HG03175 (cell line): ENCODE data around the gene ANP32A.
A peak's percentile ranks its signal among the peaks of the same experiment; 100 is the strongest.

Experiments used
- ATAC-seq: cut with Tn5 transposase; IDR thresholded peaks from one replicate; pipeline ENCODE4 v1.9.1; 2021; ENCODE audit warnings: mild to moderate bottlenecking, moderate library complexity; ENCODE audit not compliant: unreplicated experiment

ANP32A gene

GRCh38 chr15:68821190-68821840 lies 620 bp upstream of the ANP32A start:
- ATAC-seq, result peak; percentile 6

- ATAC-seq, result no peak
Measured at GRCh38 chr15:68819495-68820294, 1.0 kb downstream of the ANP32A start.

- ATAC-seq, result no peak
Measured at GRCh38 chr15:68818769-68819494, 1.8 kb downstream of the ANP32A start.

GRCh38 chr15:68818066-68818768 lies 2.5 kb downstream of the ANP32A start:
- peak; percentile 22 for ATAC-seq

GRCh38 chr15:68817304-68818065 lies 3.2 kb downstream of the ANP32A start:
- ATAC-seq, result peak; percentile 27

GRCh38 chr15:68816795-68817303 lies 3.8 kb downstream of the ANP32A start:
- ATAC-seq, result no peak

- ATAC-seq, result no peak
Measured at GRCh38 chr15:68816158-68816557, 4.5 kb downstream of the ANP32A start.

GRCh38 chr15:68815598-68815997 lies 5.1 kb downstream of the ANP32A start:
- no peak for ATAC-seq

GRCh38 chr15:68814596-68814995 lies 6.1 kb downstream of the ANP32A start:
- no peak for ATAC-seq

GRCh38 chr15:68812597-68813431 lies 7.9 kb downstream of the ANP32A start:
- no peak for ATAC-seq

- no peak for ATAC-seq
Measured at GRCh38 chr15:68812069-68812468, 8.6 kb downstream of the ANP32A start.

- ATAC-seq, result no peak
Measured at GRCh38 chr15:68809517-68809916, 11.2 kb downstream of the ANP32A start.

- ATAC-seq, result no peak
Measured at GRCh38 chr15:68808770-68809169, 11.9 kb downstream of the ANP32A start.

GRCh38 chr15:68808091-68808490 lies 12.6 kb downstream of the ANP32A start:
- ATAC-seq, result no peak

GRCh38 chr15:68807249-68807648 lies 13.4 kb downstream of the ANP32A start:
- no peak for ATAC-seq

GRCh38 chr15:68806220-68807060 lies 14.3 kb downstream of the ANP32A start:
- no peak for ATAC-seq

- no peak for ATAC-seq
Measured at GRCh38 chr15:68802373-68802772, 18.3 kb downstream of the ANP32A start.

GRCh38 chr15:68801572-68802148 lies 19.0 kb downstream of the ANP32A start:
- ATAC-seq, result no peak
